OCI-LY7 (cell line): ENCODE results near the gene SDK2. TPM values are rescaled to one million over a fixed set of nuclear protein-coding genes. Genes with fewer than 3 reads are reported as not detected.

Experiments
- BruUV-seq: library from RNA; stranded (reverse); fragments of 400-500 nt; replicated peaks from 2 replicates; lab custom pipeline; 2021; lab: Mats Ljungman, UMichigan
- CTCF ChIA-PET: fragments of 300-600 bp; sonication (Branson Sonifier 250); formaldehyde crosslinking; loops from one replicate; lab custom pipeline; 2022; ENCODE audit warnings: antibody characterized with exemption; ENCODE audit not compliant: unreplicated experiment; lab: Charles Lee
- POLR2A ChIA-PET: fragments of 300-600 bp; sonication (Branson Sonifier 250); formaldehyde crosslinking; loops from one replicate; lab custom pipeline; 2022; ENCODE audit warnings: antibody characterized with exemption; lab: Charles Lee
- DNase-seq: peaks from one replicate; pipeline ENCODE4 v3.0.0-alpha.2; 2015; ENCODE audit warnings: low spot score
- H2AFZ ChIP-seq: fragments of 200-600 bp; sonication (generic), shearing (Covaris generic); 2 replicates; pipeline ENCODE4 v1.6.1; 2014; ENCODE audit warnings: mild to moderate bottlenecking, antibody characterized with exemption, low read length, moderate library complexity
- H3K27ac ChIP-seq: fragments of 200-600 bp; sonication (generic); 2 replicates; pipeline ENCODE4 v1.5.1; 2014; ENCODE audit warnings: mixed run types, low read depth, mild to moderate bottlenecking, moderate library complexity, low read length, inconsistent platforms; ENCODE audit not compliant: poor library complexity, severe bottlenecking
- H3K36me3 ChIP-seq: fragments of 200-600 bp; sonication (generic); 2 replicates; pipeline ENCODE4 v1.6.1; 2014; ENCODE audit warnings: mild to moderate bottlenecking, antibody characterized with exemption, low read length, moderate library complexity, mixed read lengths; ENCODE audit not compliant: insufficient read depth
- H3K4me1 ChIP-seq: fragments of 200-600 bp; sonication (generic); 2 replicates; pipeline ENCODE4 v1.5.1; 2014; ENCODE audit warnings: mild to moderate bottlenecking, low read length; ENCODE audit not compliant: insufficient read depth, poor library complexity, severe bottlenecking
- H3K4me2 ChIP-seq: fragments of 200-600 bp; sonication (generic); 2 replicates; pipeline ENCODE4 v1.6.1; 2014; ENCODE audit warnings: mild to moderate bottlenecking, low read length
- H3K4me3 ChIP-seq: fragments of 200-600 bp; sonication (generic); 2 replicates; pipeline ENCODE4 v1.5.1; 2014; ENCODE audit warnings: mild to moderate bottlenecking, low read depth, low read length; ENCODE audit not compliant: poor library complexity, severe bottlenecking
- H3K79me2 ChIP-seq: fragments of 200-600 bp; sonication (generic); 2 replicates; pipeline ENCODE4 v1.6.1; 2016; ENCODE audit warnings: low read depth, mild to moderate bottlenecking, low read length, moderate library complexity, mixed read lengths; ENCODE audit not compliant: insufficient read depth
- H3K9me2 ChIP-seq: fragments of 200-600 bp; sonication (generic); 2 replicates; pipeline ENCODE4 v1.6.1; 2016; ENCODE audit warnings: mild to moderate bottlenecking, low read length, mixed read lengths; ENCODE audit not compliant: insufficient read depth
- H3K9me3 ChIP-seq: fragments of 200-600 bp; sonication (generic); 2 replicates; pipeline ENCODE4 v1.6.1; 2014; ENCODE audit warnings: mild to moderate bottlenecking, mixed run types, low read length, mixed read lengths
- H4K20me1 ChIP-seq: fragments of 200-600 bp; sonication (generic); 2 replicates; pipeline ENCODE4 v1.6.1; 2014; ENCODE audit warnings: mild to moderate bottlenecking, antibody characterized with exemption, low read length, moderate library complexity, mixed read lengths; ENCODE audit not compliant: insufficient read depth
- CTCF ChIP-seq: fragments of 200-600 bp; sonication (generic); conservative IDR thresholded peaks from 2 replicates; pipeline ENCODE4 v1.5.1; 2014; ENCODE audit warnings: mild to moderate bottlenecking, antibody characterized with exemption, low read length, moderate library complexity, mixed read lengths
- EZH2phosphoT487 ChIP-seq: fragments of 200-600 bp; sonication (generic); IDR thresholded peaks from 2 replicates; pipeline ENCODE4 v1.6.1; 2018; ENCODE audit warnings: low read depth, borderline replicate concordance, mild to moderate bottlenecking, mixed run types, antibody characterized with exemption, low read length, moderate library complexity, mixed read lengths
- intact Hi-C: fragments of 100-400 bp; cut with micrococcal nuclease; formaldehyde crosslinking; loops from one replicate; pipeline ENCODE4 v1.10.0; 2022; ENCODE audit not compliant: unreplicated experiment
- total RNA-seq, 2 experiments: library from RNA; depleted of rRNA in 1 of 2; stranded (reverse); fragments of >200 nt in 1 of 2; shearing (Covaris generic) in 1 of 2; gene quantifications; 2 replicates each; pipeline ENCODE4 v1.2.3, GENCODE V29; 2014 to 2022

The SDK2 gene
- total RNA-seq, 2 experiments from 2014 or later = 0.32 to 1.8 TPM

- BruUV-seq = no TSS peak
- Histone ChIP-seq H3K4me3 (no peak overlapping the region), H3K9me2 (no peaks in the 10 kb centered on the region), H4K20me1 (no peaks in the 10 kb centered on the region), H3K4me2 (no peak overlapping the region), H3K27ac (no peak overlapping the region), H3K4me1 (no peaks in the 10 kb centered on the region), H3K9me3 (no peaks in the 10 kb centered on the region), H3K79me2 (no peaks in the 10 kb centered on the region), H2AFZ (no peak overlapping the region), H3K36me3 (no peaks in the 10 kb centered on the region)
- CTCF ChIA-PET = no interaction called here
- POLR2A ChIA-PET = no interaction called here
- intact Hi-C loops = no loop called here
- DNase-seq = no peak
- no peak for TF ChIP-seq EZH2phosphoT487
- TF ChIP-seq CTCF = no peak
Observed at GRCh38 chr17:73485130-73485529, 159.1 kb downstream of the SDK2 start.

GRCh38 chr17:73482894-73483293, 161.4 kb downstream of the SDK2 start:
- Histone ChIP-seq H3K4me3 (no peak overlapping the region), H3K79me2 (no peaks in the 10 kb centered on the region), H3K9me3 (no peaks in the 10 kb centered on the region), H2AFZ (no peak overlapping the region), H3K9me2 (no peaks in the 10 kb centered on the region), H3K4me2 (no peak overlapping the region), H3K4me1 (no peaks in the 10 kb centered on the region), H3K27ac (no peak overlapping the region), H4K20me1 (no peaks in the 10 kb centered on the region), H3K36me3 (no peaks in the 10 kb centered on the region)
- intact Hi-C loops = no loop called here
- no peak for DNase-seq
- no peak for TF ChIP-seq CTCF
- no peak for TF ChIP-seq EZH2phosphoT487
- ChIA-PET CTCF (no interaction called here), POLR2A (no interaction called here)
- BruUV-seq = no TSS peak

GRCh38 chr17:73482251-73482716, 162.0 kb downstream of the SDK2 start:
- H3K79me2 ChIP-seq = no peaks in the 10 kb centered on the region
- no peaks in the 10 kb centered on the region for H3K9me3 ChIP-seq
- peak; percentile 45 for DNase-seq
- intact Hi-C loops = no loop called here
- H2AFZ ChIP-seq = no peak overlapping the region
- H3K36me3 ChIP-seq = no peaks in the 10 kb centered on the region
- POLR2A ChIA-PET = no interaction called here
- H3K9me2 ChIP-seq = no peaks in the 10 kb centered on the region
- no peak for TF ChIP-seq EZH2phosphoT487
- TF ChIP-seq CTCF = no peak
- CTCF ChIA-PET = no interaction called here
- no TSS peak for BruUV-seq
- H3K4me3 ChIP-seq = no peak overlapping the region
- H3K27ac ChIP-seq = no peak overlapping the region
- no peak overlapping the region for H3K4me2 ChIP-seq
- no peaks in the 10 kb centered on the region for H4K20me1 ChIP-seq
- no peaks in the 10 kb centered on the region for H3K4me1 ChIP-seq
